MCF 10A (cell line): ENCODE results near the gene C14orf39. TPM values are rescaled to one million over a fixed set of nuclear protein-coding genes. Genes with fewer than 3 reads are reported as not detected.

Experiments used
- Bru-seq: library from RNA; stranded (reverse); fragments of 400-500 nt; gene quantifications from one replicate; lab custom pipeline; 2021; lab: Mats Ljungman, UMichigan
- BruChase-seq, 2 experiments: library from RNA; stranded (reverse); fragments of 400-500 nt; gene quantifications; one replicate each; lab custom pipeline; 2021; lab: Mats Ljungman, UMichigan
- BruUV-seq: library from RNA; stranded (reverse); fragments of 400-500 nt; replicated peaks from 2 replicates; lab custom pipeline; 2021; lab: Mats Ljungman, UMichigan
- CTCF ChIA-PET: fragments of 300-600 bp; sonication (Branson Sonifier 250); formaldehyde crosslinking; extraction: SDS; loops from one replicate; lab custom pipeline; 2021; ENCODE audit warnings: antibody characterized with exemption, inconsistent platforms; lab: Yijun Ruan, JAX
- POLR2A ChIA-PET: fragments of 300-600, 350-650 bp; sonication (Branson Sonifier 250); formaldehyde crosslinking; extraction: SDS; loops from one replicate; lab custom pipeline; 2020; ENCODE audit warnings: antibody characterized with exemption, inconsistent platforms; lab: Yijun Ruan, JAX
- DNase-seq: peaks from one replicate; pipeline ENCODE4 v3.0.0-alpha.2; 2018; ENCODE audit not compliant: unreplicated experiment
- H3K27ac Mint-ChIP-seq: one replicate; pipeline ENCODE4 v1.8.0; 2022; ENCODE audit warnings: mild to moderate bottlenecking, low read depth, mixed read lengths; ENCODE audit not compliant: unreplicated experiment
- H3K27me3 Mint-ChIP-seq: one replicate; pipeline ENCODE4 v1.8.0; 2022; ENCODE audit warnings: mixed read lengths; ENCODE audit not compliant: insufficient read depth, unreplicated experiment
- H3K36me3 Mint-ChIP-seq: one replicate; pipeline ENCODE4 v1.8.0; 2022; ENCODE audit warnings: mild to moderate bottlenecking, moderate library complexity, mixed read lengths; ENCODE audit not compliant: insufficient read depth, unreplicated experiment
- H3K4me1 Mint-ChIP-seq: one replicate; pipeline ENCODE4 v1.8.0; 2022; ENCODE audit warnings: mixed read lengths; ENCODE audit not compliant: insufficient read depth, unreplicated experiment
- H3K4me3 Mint-ChIP-seq: one replicate; pipeline ENCODE4 v1.8.0; 2022; ENCODE audit warnings: mild to moderate bottlenecking, moderate library complexity, mixed read lengths; ENCODE audit not compliant: unreplicated experiment
- H3K9me3 Mint-ChIP-seq: one replicate; pipeline ENCODE4 v1.8.0; 2022; ENCODE audit warnings: mixed read lengths; ENCODE audit not compliant: unreplicated experiment
- intact Hi-C: fragments of 100-400 bp; cut with micrococcal nuclease; formaldehyde crosslinking; loops from 2 replicates; pipeline ENCODE4 v1.14.1; 2022
- long read RNA-seq: library from polyadenylated mRNA; stranded (forward); transcript quantifications from one replicate; pipeline ENCODE4 v2.0.0, GENCODE V29; 2022
- total RNA-seq: library from RNA; stranded (reverse); gene quantifications from 2 replicates; pipeline ENCODE4 v1.2.3, GENCODE V29; 2022
- TF ChIP-seq, protein P1 (sequence below): fragments of 200-600 bp; IDR thresholded peaks from one replicate; pipeline ENCODE4 v1.8.0; 2022; ENCODE audit warnings: antibody characterized with exemption, mild to moderate bottlenecking; ENCODE audit not compliant: unreplicated experiment

The C14orf39 gene, protein sequence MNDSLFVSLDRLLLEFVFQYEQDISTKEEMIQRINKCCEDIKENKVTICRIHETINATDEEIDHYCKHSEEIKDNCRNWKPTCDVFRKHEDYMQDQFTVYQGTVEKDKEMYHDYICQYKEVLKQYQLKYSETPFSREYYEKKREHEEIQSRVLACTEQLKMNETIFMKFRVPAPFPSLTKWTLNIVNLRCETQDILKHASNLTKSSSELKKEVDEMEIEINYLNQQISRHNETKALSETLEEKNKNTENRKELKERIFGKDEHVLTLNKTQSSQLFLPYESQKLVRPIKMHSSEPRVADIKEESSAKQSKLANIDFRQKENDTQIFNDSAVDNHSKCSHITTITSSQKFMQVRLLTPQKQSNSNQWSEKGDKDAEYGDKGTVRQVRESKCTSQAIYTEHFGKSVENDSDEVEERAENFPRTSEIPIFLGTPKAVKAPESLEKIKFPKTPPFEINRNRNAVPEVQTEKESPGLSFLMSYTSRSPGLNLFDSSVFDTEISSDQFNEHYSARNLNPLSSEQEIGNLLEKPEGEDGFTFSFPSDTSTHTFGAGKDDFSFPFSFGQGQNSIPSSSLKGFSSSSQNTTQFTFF
- total RNA-seq (not detected in 2 replicates), Bru-seq, nascent RNA (percentile 1 among the genes with signal in this experiment), BruChase-seq, experiment 1, labeled RNA remaining after a 6-hour chase (percentile 6 among the genes with signal in this experiment), BruChase-seq, experiment 2, labeled RNA remaining after a 2-hour chase (percentile 7 among the genes with signal in this experiment)
- long read RNA-seq = 0 reads

DNA sequence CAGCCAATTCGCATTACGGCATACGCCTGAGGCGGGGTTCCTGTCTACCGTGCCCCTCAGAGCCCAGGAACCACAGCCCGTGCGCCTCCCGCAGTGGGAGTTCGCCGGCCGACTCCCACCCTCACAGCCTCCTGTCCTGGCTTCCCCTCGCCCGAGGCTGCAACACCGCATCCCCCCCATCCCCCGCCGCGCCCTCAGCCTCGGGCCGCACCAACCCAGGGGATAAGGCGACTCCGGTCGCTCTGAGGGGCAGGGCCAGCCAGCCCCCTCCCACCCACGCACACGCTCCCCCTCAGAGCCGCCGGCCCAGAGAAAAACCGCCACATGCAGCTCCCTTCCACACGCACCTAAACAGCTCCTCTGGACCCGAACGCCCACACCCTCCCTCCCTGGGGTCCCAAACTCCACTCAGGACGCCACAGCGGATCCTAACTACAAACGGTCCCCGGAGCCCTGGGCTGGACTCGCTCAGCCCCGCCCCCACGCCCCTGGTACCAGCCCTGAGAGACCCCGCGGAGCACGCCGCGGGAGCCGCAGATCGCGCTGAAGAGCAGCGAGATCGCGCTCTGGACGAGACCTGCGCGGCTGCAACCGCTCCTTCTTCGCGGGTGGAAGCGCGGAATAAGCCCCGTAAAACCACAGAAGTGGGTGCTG lies at the start of gene C14orf39:
Gene C14orf39, minus strand, starts transcription at position 466 of the 654 bp plus-strand sequence. CDS start 985 bp downstream, outside the sequence.
- CTCF ChIA-PET = interaction anchor here (1.5 kb wide), 1 partner anchor 136 kb away, joined by 5 read pairs; no protein-coding TSS in a partner anchor
- TF ChIP-seq, protein P1, sequence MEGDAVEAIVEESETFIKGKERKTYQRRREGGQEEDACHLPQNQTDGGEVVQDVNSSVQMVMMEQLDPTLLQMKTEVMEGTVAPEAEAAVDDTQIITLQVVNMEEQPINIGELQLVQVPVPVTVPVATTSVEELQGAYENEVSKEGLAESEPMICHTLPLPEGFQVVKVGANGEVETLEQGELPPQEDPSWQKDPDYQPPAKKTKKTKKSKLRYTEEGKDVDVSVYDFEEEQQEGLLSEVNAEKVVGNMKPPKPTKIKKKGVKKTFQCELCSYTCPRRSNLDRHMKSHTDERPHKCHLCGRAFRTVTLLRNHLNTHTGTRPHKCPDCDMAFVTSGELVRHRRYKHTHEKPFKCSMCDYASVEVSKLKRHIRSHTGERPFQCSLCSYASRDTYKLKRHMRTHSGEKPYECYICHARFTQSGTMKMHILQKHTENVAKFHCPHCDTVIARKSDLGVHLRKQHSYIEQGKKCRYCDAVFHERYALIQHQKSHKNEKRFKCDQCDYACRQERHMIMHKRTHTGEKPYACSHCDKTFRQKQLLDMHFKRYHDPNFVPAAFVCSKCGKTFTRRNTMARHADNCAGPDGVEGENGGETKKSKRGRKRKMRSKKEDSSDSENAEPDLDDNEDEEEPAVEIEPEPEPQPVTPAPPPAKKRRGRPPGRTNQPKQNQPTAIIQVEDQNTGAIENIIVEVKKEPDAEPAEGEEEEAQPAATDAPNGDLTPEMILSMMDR = no peak
- H3K36me3 Mint-ChIP-seq = no peaks in the 10 kb centered on the region
- H3K27me3 Mint-ChIP-seq = peaks cover 36% of the 10 kb centered on the region
- no peak within 1 kb of the TSS for H3K27ac Mint-ChIP-seq
- H3K4me1 Mint-ChIP-seq = no peaks in the 10 kb centered on the region
- no peaks in the 10 kb centered on the region for H3K9me3 Mint-ChIP-seq
- BruUV-seq = no TSS peak
- POLR2A ChIA-PET = no interaction called here
- intact Hi-C loops = no loop called here
- no peak within 1 kb of the TSS for H3K4me3 Mint-ChIP-seq
- DNase-seq = no peak

DNA sequence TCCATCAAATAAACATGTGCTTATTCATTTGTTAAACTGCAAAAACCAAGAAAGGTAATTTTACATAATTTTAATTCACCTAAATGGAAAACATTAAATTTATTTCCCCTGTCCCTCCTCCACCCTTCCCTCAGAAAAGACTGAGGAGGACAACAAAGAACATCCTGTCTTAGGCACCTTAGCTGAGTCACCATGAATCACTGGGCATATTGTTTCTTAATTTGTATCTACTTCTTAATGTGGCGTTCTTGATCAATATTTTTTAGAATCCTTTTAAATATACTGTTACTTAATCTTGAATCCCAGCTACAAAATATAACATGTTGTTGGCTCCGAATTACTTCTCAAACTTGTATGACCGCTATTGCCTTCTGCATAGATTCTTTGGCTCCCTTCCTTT lies 46.6 kb upstream of the C14orf39 start:
- BruUV-seq = no TSS peak
- no peak overlapping the region for H3K4me3 Mint-ChIP-seq
- H3K9me3 Mint-ChIP-seq = peaks cover 7% of the 10 kb centered on the region
- TF ChIP-seq, protein P1 = no peak
- no peaks in the 10 kb centered on the region for H3K27me3 Mint-ChIP-seq
- intact Hi-C loops = no loop called here
- CTCF ChIA-PET = no interaction called here
- DNase-seq = peak; percentile 60
- peaks cover 13% of the 10 kb centered on the region for H3K4me1 Mint-ChIP-seq
- H3K36me3 Mint-ChIP-seq = no peaks in the 10 kb centered on the region
- H3K27ac Mint-ChIP-seq = no peak overlapping the region
- POLR2A ChIA-PET = no interaction called here

DNA sequence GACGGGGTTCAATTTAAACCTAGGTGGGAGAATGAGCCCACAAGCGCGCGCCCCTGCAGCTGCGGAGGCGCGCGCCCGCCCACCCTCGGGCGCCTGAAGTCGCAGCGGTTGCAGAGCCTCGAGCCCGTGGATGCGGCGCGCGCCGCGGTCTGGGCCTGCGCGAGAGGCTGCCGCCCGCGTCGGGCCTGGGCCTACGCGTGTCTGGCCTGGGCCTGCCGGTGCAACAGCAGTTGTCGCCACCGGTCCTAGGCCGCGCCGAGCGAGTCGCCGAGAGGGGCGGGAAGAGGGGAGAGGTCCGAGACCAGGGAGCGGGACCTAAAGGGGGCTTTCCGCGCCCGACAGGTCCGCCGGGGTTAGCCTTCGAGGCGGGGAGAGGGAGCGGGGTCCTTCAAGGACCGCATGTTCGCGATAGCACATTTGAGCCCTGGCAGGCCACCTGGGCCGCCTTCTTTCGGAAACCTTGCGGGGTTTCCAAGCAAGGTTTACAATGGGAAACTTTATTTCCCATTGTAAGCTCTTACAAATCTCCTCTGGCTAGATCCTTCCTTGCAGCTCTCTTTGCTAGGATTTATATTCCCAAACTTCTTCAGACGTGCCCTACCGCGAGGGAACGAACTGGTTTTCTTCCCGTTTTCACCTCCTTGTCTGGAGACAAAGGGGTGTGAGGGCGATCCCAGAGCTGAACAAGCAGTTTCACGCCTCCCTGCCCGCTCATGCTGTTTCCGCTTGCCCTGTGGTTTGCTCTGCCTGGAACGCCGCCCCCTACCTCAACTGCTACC lies 29.8 kb upstream of the C14orf39 start:
- no TSS peak for BruUV-seq
- DNase-seq = no peak
- no peak overlapping the region for H3K4me3 Mint-ChIP-seq
- ChIA-PET POLR2A (no interaction called here), CTCF (interaction anchor here (1.0 kb wide), 1 partner anchor 166 kb away, joined by 3 read pairs; no protein-coding TSS in a partner anchor)
- peaks cover 56% of the 10 kb centered on the region for H3K27me3 Mint-ChIP-seq
- H3K36me3 Mint-ChIP-seq = no peaks in the 10 kb centered on the region
- no peaks in the 10 kb centered on the region for H3K4me1 Mint-ChIP-seq
- H3K9me3 Mint-ChIP-seq = no peaks in the 10 kb centered on the region
- TF ChIP-seq, protein P1 = no peak
- intact Hi-C loops = no loop called here
- no peak overlapping the region for H3K27ac Mint-ChIP-seq
